GM10248 (cell line): ENCODE measurements around the gene NDST4.

Experiments
- CTCF ChIA-PET: fragments of 300-600 bp; sonication (Branson Sonifier 250); formaldehyde crosslinking; extraction: SDS; loops from one replicate; lab custom pipeline; 2021; ENCODE audit warnings: antibody characterized with exemption; lab: Yijun Ruan, JAX
- POLR2A ChIA-PET: fragments of 350-650 bp; sonication (Branson Sonifier 250); formaldehyde crosslinking; extraction: SDS; loops from one replicate; lab custom pipeline; 2020; ENCODE audit warnings: antibody characterized with exemption; lab: Yijun Ruan, JAX
- DNase-seq: peaks from one replicate; pipeline ENCODE4 v3.0.0; 2012; ENCODE audit errors: extremely low spot score
- TF ChIP-seq, protein P1 (sequence below): IDR thresholded peaks from 2 replicates; pipeline ENCODE4 v1.5.1; 2012; ENCODE audit warnings: mild to moderate bottlenecking, low read depth; ENCODE audit errors: extremely low read depth, missing control alignments, control extremely low read depth

NDST4 gene

DNA sequence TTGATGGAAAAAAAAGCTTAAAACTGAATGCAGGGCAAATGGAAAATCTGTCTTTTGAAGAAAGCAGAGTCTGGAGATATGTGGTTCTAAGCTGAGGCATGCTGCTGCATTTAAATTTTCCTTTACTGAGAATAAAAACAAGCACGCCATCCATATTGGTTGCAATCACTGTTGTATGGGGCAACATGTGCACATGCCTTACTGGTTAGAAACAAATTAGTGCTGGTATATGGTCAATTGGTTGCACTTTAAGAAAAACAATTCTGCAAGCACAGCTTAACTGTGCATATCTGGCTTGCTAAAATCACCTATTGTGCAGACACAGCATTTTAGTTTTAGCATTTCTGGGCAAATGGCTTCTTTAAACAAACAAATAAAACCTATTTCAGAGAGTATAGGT is 239.1 kb downstream of the NDST4 start:
- DNase-seq: no peak

DNA sequence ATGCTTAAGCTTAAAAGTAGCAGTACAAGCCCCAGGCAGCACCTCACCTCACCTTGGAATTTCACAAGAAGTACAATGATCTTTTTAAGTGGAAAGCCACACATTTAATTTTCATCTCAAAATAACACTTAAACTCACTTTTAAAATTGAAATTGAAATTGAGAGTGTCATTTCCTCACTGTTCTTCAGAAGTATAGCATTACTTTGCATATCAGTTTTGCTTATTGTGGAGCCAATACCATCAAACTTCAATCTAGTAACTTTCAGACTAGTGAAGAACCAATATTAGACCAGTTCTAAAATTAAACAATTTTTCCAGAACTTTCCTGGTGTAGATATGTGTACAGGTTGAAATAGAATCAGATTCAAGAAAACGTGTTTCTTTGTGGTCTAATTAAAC is 242.4 kb downstream of the NDST4 start:
- no peak for DNase-seq
- POLR2A ChIA-PET: no interaction called here
- TF ChIP-seq, protein P1, sequence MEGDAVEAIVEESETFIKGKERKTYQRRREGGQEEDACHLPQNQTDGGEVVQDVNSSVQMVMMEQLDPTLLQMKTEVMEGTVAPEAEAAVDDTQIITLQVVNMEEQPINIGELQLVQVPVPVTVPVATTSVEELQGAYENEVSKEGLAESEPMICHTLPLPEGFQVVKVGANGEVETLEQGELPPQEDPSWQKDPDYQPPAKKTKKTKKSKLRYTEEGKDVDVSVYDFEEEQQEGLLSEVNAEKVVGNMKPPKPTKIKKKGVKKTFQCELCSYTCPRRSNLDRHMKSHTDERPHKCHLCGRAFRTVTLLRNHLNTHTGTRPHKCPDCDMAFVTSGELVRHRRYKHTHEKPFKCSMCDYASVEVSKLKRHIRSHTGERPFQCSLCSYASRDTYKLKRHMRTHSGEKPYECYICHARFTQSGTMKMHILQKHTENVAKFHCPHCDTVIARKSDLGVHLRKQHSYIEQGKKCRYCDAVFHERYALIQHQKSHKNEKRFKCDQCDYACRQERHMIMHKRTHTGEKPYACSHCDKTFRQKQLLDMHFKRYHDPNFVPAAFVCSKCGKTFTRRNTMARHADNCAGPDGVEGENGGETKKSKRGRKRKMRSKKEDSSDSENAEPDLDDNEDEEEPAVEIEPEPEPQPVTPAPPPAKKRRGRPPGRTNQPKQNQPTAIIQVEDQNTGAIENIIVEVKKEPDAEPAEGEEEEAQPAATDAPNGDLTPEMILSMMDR: no peak
- CTCF ChIA-PET: no interaction called here

More for the DNA sequence above, 239.1 kb downstream of the NDST4 start:
- ChIA-PET POLR2A (no interaction called here), CTCF (no interaction called here)
- TF ChIP-seq, protein P1: no peak

DNA sequence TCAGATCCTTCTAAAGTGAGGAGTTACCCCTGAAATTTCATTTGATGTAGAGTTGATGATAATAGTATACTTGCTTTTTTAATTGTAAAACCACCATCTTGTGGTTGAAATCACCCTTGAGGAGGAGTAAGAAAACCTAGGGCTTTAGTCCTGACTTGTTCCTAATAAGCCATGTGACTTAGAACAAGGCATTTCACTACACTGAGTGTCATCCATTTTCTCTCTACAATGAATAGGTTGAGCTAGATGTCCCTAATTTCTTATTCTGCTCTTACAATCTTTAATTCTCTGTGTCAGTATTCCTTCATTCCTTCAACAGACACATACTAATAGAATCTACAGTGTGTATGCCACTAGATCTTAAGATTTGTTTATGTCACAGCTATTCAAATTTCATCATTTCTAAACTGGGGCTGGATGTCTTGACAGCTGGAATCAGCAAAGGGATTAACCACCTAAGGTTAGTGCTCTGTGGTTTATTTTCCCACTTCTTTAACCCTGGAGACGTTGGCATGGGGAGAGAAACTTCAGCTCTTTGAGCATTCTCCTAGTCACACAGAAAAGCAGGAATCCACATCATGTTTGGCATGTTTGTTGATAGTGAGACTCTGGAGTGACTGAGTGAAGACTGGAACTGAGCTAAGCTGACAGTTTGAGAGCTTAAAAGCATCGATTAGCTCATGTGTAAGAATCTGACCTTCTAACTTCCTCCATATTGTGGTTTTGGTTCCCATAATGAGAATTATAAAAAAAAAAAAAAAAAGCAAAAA is 246.3 kb downstream of the NDST4 start:
- ChIA-PET POLR2A (no interaction called here), CTCF (interaction anchor here (1.3 to 1.4 kb wide), 2 partner anchors 15 to 59 kb away, joined by 3 to 5 read pairs; no protein-coding TSS in a partner anchor)
- TF ChIP-seq, protein P1: no peak
- DNase-seq: no peak

DNA sequence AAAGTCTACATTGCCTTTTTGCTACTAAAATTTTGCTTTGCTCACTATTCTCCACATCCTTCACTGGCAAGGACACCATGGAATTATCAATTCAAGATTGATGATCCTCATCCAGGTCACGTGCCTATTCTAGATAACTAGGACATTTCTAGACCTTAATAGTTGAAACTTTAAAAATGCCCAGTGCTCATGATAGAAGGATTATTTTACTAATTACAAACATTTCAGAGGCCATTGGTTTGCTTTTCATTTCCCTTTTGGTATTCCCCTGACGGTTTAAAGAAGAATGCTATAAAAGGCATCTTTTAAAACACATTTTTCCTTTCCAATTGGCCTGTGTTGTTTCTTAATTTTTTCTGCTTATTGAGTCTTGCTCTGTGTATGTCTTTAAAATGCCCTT is 249.4 kb downstream of the NDST4 start:
- TF ChIP-seq, protein P1: no peak
- DNase-seq: no peak
- POLR2A ChIA-PET: no interaction called here
- CTCF ChIA-PET: no interaction called here

DNA sequence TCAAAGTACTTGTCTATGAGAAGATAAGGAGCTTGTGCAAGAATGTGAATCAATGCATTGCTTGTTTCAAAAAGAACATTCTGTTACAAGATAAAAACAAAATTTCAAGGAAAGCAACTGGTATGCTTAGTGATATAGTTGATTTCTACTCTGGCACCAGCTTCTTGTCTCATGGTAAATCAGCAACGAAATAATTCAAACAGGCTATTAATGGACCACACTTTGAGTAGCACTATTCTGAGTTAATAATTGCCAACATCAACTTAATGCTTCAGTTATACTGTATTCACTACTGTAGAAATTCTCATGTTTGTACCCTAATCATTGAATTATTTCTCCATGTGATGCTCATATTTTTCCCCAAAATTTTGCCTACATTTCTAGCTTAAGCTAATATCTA is 252.6 kb downstream of the NDST4 start:
- ChIA-PET CTCF (interaction anchor here (0.9 to 1.2 kb wide), 2 partner anchors 15 to 24 kb away, joined by 3 read pairs; no protein-coding TSS in a partner anchor), POLR2A (no interaction called here)
- no peak for DNase-seq
- TF ChIP-seq, protein P1: no peak

DNA sequence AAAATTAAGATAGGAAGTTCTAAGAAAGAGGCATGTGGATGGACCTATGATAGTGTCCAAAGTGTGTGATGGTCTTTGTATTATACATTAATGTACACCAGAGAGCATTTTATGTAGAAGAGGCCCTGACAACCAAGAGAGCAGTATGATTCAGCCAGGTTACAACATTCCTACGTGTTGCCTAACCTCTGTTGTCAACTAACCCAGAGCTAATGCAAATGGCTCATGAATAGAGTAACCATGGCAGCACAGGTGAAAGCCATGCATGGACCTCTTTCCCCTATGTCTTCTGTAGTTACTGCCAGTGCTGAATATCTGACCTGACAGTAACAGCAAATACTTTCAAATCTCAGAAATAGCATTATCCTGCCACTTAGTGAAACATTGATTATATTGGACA is 255.6 kb downstream of the NDST4 start:
- ChIA-PET POLR2A (no interaction called here), CTCF (no interaction called here)
- TF ChIP-seq, protein P1: no peak
- no peak for DNase-seq

DNA sequence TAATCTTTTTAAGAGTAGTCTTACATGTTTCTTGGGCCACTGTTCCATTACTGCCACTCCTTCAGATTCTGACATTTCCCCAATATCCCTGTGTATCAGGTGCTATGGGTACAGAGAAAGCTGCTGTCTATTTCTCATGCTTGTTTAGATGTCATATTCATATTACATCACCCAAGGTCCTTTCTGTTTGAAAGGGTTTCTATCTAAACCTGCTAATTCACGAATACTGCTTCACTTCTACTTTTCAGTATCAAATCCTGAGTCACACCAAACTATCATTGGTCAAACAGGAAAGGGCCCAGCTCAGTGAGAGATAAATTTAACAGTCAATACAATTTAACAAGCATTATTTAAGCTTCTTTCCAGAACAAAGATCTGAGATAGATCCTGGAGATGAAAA is 273.4 kb downstream of the NDST4 start:
- ChIA-PET CTCF (interaction anchor here (2.4 kb wide), 1 partner anchor 32 kb away, joined by 11 read pairs; no protein-coding TSS in a partner anchor), POLR2A (no interaction called here)
- DNase-seq: no peak
- TF ChIP-seq, protein P1: no peak
